ENCODE data around the gene OPCML.

Gene OPCML

DNA sequence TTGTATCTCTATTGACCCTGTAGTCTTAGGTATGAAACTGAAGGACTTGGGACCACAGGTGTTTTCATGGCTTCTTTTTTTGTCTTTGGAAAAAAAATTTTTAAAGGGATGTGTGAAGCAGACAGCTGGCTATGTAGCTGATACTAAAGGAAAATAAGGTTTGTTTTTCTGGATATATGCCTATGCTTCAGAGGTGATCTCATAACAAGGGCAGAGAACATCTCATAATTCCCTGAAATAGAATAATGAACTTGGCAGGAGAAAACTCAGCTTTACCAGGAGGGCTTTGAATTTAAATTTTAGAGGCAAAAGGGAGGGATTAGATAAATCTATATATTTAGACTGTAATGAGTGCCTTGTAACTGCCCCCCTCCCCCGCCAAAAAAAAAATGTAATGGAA lies 714.9 kb downstream of the OPCML start:
- DNase-seq (ENCODE audit: extremely low spot score), result no peak
- no peak for TF ChIP-seq CTCF (IDR thresholded peaks at IDR 0.05; ENCODE audit: control extremely low read depth, extremely low read depth, low read depth, missing control alignments)
- POLR2A ChIA-PET, result no interaction called here
- CTCF ChIA-PET, result no interaction called here

DNA sequence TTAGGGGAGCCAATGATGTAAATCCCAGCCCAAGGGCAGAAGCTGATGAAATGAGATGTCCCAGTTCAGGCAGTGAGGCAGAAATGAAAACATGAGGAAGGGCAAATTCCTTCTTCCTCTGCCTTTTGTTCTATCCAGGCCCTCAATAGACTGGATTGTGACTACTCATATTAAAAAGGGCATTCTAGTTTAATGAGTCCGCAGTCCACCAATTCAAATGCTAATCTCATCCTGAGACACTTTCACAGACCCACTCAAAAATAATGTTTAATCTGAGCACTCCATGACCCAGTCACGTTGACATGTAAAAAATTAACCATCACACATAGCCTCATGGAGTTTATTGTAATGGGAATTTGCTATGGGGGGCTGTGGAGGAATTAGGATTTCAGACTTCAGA lies 717.9 kb downstream of the OPCML start:
- DNase-seq (ENCODE audit: extremely low spot score), result no peak
- POLR2A ChIA-PET, result no interaction called here
- TF ChIP-seq CTCF (IDR thresholded peaks at IDR 0.05; ENCODE audit: control extremely low read depth, extremely low read depth, low read depth, missing control alignments), result no peak
- CTCF ChIA-PET, result no interaction called here

GRCh38 chr11:132811649-132812048 lies 720.7 kb downstream of the OPCML start:
- CTCF ChIA-PET, result no interaction called here
- no peak for TF ChIP-seq CTCF (IDR thresholded peaks at IDR 0.05; ENCODE audit: control extremely low read depth, extremely low read depth, low read depth, missing control alignments)
- POLR2A ChIA-PET, result no interaction called here
- no peak for DNase-seq (ENCODE audit: extremely low spot score)

GRCh38 chr11:132809070-132809469 lies 723.2 kb downstream of the OPCML start:
- ChIA-PET POLR2A (no interaction called here), CTCF (no interaction called here)

GRCh38 chr11:132804258-132804657 lies 728.0 kb downstream of the OPCML start:
- POLR2A ChIA-PET, result no interaction called here
- no peak for DNase-seq (ENCODE audit: extremely low spot score)
- CTCF ChIA-PET, result interaction anchor here (0.8 to 1.4 kb wide), 2 partner anchors 9 to 50 kb away, joined by 3 read pairs; no protein-coding TSS in a partner anchor
- TF ChIP-seq CTCF (IDR thresholded peaks at IDR 0.05; ENCODE audit: control extremely low read depth, extremely low read depth, low read depth, missing control alignments), result no peak

More at GRCh38 chr11:132809070-132809469, 723.2 kb downstream of the OPCML start:
- no peak for DNase-seq (ENCODE audit: extremely low spot score)
- no peak for TF ChIP-seq CTCF (IDR thresholded peaks at IDR 0.05; ENCODE audit: control extremely low read depth, extremely low read depth, low read depth, missing control alignments)

DNA sequence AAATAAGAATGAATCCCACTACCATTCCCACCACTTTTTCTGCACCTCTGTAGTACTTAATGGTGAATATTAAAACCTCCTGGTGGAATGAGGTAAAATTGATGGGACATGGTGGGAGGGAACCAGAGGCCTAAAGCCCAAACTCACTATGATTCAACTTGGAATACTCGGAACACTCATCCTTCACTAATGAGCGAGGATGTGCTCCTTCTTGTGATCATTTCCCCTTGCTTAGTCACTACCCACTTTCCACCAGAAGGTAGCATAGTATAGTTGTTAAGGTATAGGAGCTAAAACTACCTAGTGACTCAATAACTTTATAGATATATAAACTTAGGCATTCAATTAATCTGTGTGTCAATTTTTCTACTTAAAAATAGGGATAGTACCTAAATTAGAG lies 728.9 kb downstream of the OPCML start:
- CTCF ChIA-PET, result interaction anchor here (1.3 to 1.4 kb wide), 2 partner anchors 13 to 51 kb away, joined by 3 read pairs; no protein-coding TSS in a partner anchor
- no peak for TF ChIP-seq CTCF (IDR thresholded peaks at IDR 0.05; ENCODE audit: control extremely low read depth, extremely low read depth, low read depth, missing control alignments)
- POLR2A ChIA-PET, result no interaction called here
- DNase-seq (ENCODE audit: extremely low spot score), result no peak

GRCh38 chr11:132802947-132803346 lies 729.4 kb downstream of the OPCML start:
- TF ChIP-seq CTCF (IDR thresholded peaks at IDR 0.05; ENCODE audit: control extremely low read depth, extremely low read depth, low read depth, missing control alignments), result no peak
- ChIA-PET CTCF (interaction anchor here (1.3 kb wide), 1 partner anchor 13 kb away, joined by 3 read pairs; no protein-coding TSS in a partner anchor), POLR2A (no interaction called here)

More at GRCh38 chr11:132802947-132803346, 729.4 kb downstream of the OPCML start:
- DNase-seq (ENCODE audit: extremely low spot score), result no peak
